ENCODE data around the gene GSC. TPM values are rescaled to one million over a fixed set of nuclear protein-coding genes. Genes with fewer than 3 reads are reported as not detected.

Gene GSC
- total and polyA plus RNA-seq, 10 donors, result not detected

- no peak overlapping the region for H3K4me3 ChIP-seq
- DNase-seq, result no peak
- WGBS, 5 donors, result 70 to 82% (median 73%) methylated on average over 7 of the region's 7 CpGs
- H3K36me3 ChIP-seq, result no peaks in the 10 kb centered on the region
- peaks cover 0 to 4% (median 0%) of the 10 kb centered on the region in 6 donors for H3K4me1 ChIP-seq
- H3K27me3 ChIP-seq (replicated peaks in 1 of 7), result peaks cover 0 to 95% (median 42%) of the 10 kb centered on the region in 7 donors
- no peak for TF ChIP-seq POLR2AphosphoS5 (IDR thresholded peaks at IDR 0.05)
- TF ChIP-seq POLR2A (IDR thresholded peaks at IDR 0.05), result no peak
- no peak for TF ChIP-seq CTCF (IDR thresholded peaks at IDR 0.05 in 8 of 11, conservative IDR thresholded peaks at IDR 0.05 in 3 of 11)
- H3K27ac ChIP-seq, result no peak overlapping the region
- no peaks in the 10 kb centered on the region for H3K9me3 ChIP-seq
- intact Hi-C loops (cut with DNase I; ENCODE audit: low total_unique reads), result no loop called here
Measured at GRCh38 chr14:94762431-94762830, 7.5 kb downstream of the GSC start.

- Histone ChIP-seq H3K27ac (no peak overlapping the region), H3K4me1 (no peaks in the 10 kb centered on the region), H3K36me3 (no peaks in the 10 kb centered on the region), H3K4me3 (no peak overlapping the region), H3K27me3 (replicated peaks in 1 of 7) (peaks cover 0 to 90% (median 38%) of the 10 kb centered on the region in 7 donors), H3K9me3 (no peaks in the 10 kb centered on the region)
- intact Hi-C loops (cut with DNase I; ENCODE audit: low total_unique reads), result no loop called here
- 68 to 79% (median 74%) methylated on average over 10 of the region's 10 CpGs for WGBS, 5 donors
- no peak for DNase-seq
- TF ChIP-seq POLR2A (IDR thresholded peaks at IDR 0.05) (no peak), CTCF (IDR thresholded peaks at IDR 0.05 in 8 of 11, conservative IDR thresholded peaks at IDR 0.05 in 3 of 11) (no peak), POLR2AphosphoS5 (IDR thresholded peaks at IDR 0.05) (no peak)
Measured at GRCh38 chr14:94761997-94762377, 7.9 kb downstream of the GSC start.

- intact Hi-C loops (cut with DNase I; ENCODE audit: low total_unique reads), result no loop called here
Measured at GRCh38 chr14:94761348-94761996, 8.4 kb downstream of the GSC start.

More at GRCh38 chr14:94761348-94761996, 8.4 kb downstream of the GSC start:
- 72 to 82% (median 78%) methylated on average over 12 of the region's 12 CpGs for WGBS, 5 donors
- H3K27ac ChIP-seq, result no peak overlapping the region
- peaks cover 0 to 85% (median 33%) of the 10 kb centered on the region in 7 donors for H3K27me3 ChIP-seq (replicated peaks in 1 of 7)
- no peaks in the 10 kb centered on the region for H3K36me3 ChIP-seq
- H3K4me3 ChIP-seq, result no peak overlapping the region
- H3K9me3 ChIP-seq, result no peaks in the 10 kb centered on the region
- TF ChIP-seq POLR2AphosphoS5 (IDR thresholded peaks at IDR 0.05) (no peak), POLR2A (IDR thresholded peaks at IDR 0.05) (no peak), CTCF (IDR thresholded peaks at IDR 0.05 in 8 of 11, conservative IDR thresholded peaks at IDR 0.05 in 3 of 11) (no peak)
- H3K4me1 ChIP-seq, result no peaks in the 10 kb centered on the region
- peak; percentile 24 for DNase-seq

Data from spleen (tissue), 11 donors.